22Rv1 (cell line): ENCODE measurements around the gene FILIP1L.

Source experiments
- CTCF ChIP-seq: fragments of 450-650 bp; IDR thresholded peaks from 2 replicates; pipeline ENCODE4 v1.5.1; 2017; ENCODE audit warnings: mild to moderate bottlenecking
- ZFX ChIP-seq: fragments of 450-650 bp; IDR thresholded peaks from 2 replicates; pipeline ENCODE4 v1.6.1; 2017; ENCODE audit warnings: antibody characterized with exemption, borderline replicate concordance

DNA sequence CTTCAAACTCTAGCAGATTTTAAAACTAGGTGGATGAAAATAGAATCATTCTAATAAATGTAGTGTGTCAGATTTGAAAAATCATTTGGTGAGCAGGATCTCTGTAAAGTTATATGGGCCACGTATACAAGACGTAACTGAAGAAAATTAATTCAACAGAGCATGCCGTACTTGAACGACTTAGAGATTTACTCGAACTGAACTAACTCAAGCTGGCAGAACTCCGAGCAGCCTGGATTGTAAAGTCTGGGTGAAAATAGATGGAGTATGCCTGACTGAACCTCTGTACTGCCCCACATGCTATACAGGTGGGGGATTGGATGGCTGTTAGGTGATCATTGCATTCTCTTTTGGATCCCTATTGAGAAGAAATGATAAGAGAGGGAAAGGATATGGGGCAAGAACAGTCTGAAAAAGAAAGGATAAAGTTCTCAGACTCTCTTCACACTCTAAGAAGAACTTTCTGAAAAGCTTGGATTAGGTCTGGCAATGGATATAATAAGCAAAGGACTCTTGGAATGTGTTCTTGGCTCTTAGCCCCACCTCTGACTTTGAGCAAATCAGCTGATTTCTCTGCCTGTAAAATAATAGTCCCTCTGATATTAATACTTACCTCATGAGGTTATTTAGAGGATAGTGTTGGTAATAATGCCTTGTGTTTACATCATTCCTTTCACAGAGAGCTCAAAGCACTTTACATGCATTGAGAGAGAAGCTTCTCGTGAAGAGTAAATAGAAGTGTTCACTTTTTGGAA is 147.5 kb downstream of the FILIP1L start:
- TF ChIP-seq CTCF (no peak), ZFX (no peak)
